HFFc6 (cell line): ENCODE results near the gene MRI1. TPM values are rescaled to one million over a fixed set of nuclear protein-coding genes. Genes with fewer than 3 reads are reported as not detected.

Source experiments
- DNase-seq: peaks from one replicate; pipeline ENCODE4 v3.0.0-alpha.2; 2018
- H3K27ac Mint-ChIP-seq: 2 replicates; pipeline ENCODE4 v1.8.0; 2020; ENCODE audit warnings: mild to moderate bottlenecking, mixed read lengths
- H3K27me3 Mint-ChIP-seq: 2 replicates; pipeline ENCODE4 v1.8.0; 2021; ENCODE audit warnings: mild to moderate bottlenecking, moderate library complexity, mixed read lengths; ENCODE audit not compliant: insufficient read depth
- H3K36me3 Mint-ChIP-seq: 2 replicates; pipeline ENCODE4 v1.8.0; 2021; ENCODE audit warnings: low read depth, mixed read lengths
- H3K4me1 Mint-ChIP-seq: 2 replicates; pipeline ENCODE4 v1.8.0; 2020; ENCODE audit warnings: low read depth, mixed read lengths
- H3K4me3 Mint-ChIP-seq: 2 replicates; pipeline ENCODE4 v1.8.0; 2020; ENCODE audit warnings: mild to moderate bottlenecking, moderate library complexity, mixed read lengths
- H3K9me3 Mint-ChIP-seq: 2 replicates; pipeline ENCODE4 v1.8.0; 2020; ENCODE audit warnings: mild to moderate bottlenecking, mixed read lengths
- CTCF ChIP-seq: fragments of 200-600 bp; sonication (generic); IDR thresholded peaks from 2 replicates; pipeline ENCODE4 v1.5.0; 2021; ENCODE audit warnings: antibody characterized with exemption, mild to moderate bottlenecking
- total RNA-seq, 6 experiments: library from RNA; stranded (reverse); fragmentation: NEBNext Ultra II Directional; extraction: Animal tissue kit (Norgen Biotek cat#: 25700); gene quantifications; 2 replicates in 1 of 6; 3 replicates in 5 of 6; pipeline ENCODE4 v1.2.3, GENCODE V29; 2021

The MRI1 gene
- total RNA-seq, 6 experiments from 2014 or later, result 31.3 to 34.7 (median 31.8) TPM

- TF ChIP-seq CTCF, result no peak
- Mint-ChIP-seq H3K27me3 (peaks cover 2% of the 10 kb centered on the region; the same call in 1 of the 2 replicates), H3K27ac (peak overlapping the region; percentile 97), H3K9me3 (no peaks in the 10 kb centered on the region), H3K4me1 (peaks cover 39% of the 10 kb centered on the region), H3K4me3 (peak overlapping the region; percentile 47), H3K36me3 (peaks cover 7% of the 10 kb centered on the region)
- DNase-seq, result peak; percentile 64
Observed at GRCh38 chr19:13797870-13798269, 33.5 kb downstream of the MRI1 start.

DNA sequence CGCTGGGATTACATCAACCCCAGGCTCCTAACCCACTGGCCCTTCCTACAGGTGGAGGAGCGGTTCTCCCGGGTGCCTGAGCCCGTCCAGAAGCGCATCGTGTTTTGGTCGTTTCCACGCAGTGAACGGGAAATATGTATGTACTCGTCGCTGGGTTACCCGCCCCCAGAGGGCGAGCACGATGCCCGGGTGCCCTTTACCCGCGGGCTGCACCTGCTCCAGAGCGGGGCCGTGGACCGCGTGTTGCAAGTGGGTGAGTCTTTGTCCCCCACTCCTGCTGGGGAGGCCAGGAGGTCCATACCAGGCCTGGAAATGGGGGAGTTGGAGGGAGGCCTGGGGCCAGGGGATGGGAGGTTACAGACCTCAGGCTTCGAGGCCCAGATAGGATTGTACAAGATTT lies 35.3 kb downstream of the MRI1 start:
- Mint-ChIP-seq H3K27ac (no peak overlapping the region), H3K9me3 (no peaks in the 10 kb centered on the region), H3K4me1 (peaks cover 25% of the 10 kb centered on the region), H3K36me3 (peaks cover 8% of the 10 kb centered on the region), H3K27me3 (peaks cover 2% of the 10 kb centered on the region; the same call in 1 of the 2 replicates), H3K4me3 (no peak overlapping the region)
- no peak for TF ChIP-seq CTCF
- no peak for DNase-seq

- no peak for DNase-seq
- no peak overlapping the region for H3K4me3 Mint-ChIP-seq
- H3K27ac Mint-ChIP-seq, result no peak overlapping the region
- peaks cover 14% of the 10 kb centered on the region for H3K36me3 Mint-ChIP-seq
- H3K9me3 Mint-ChIP-seq, result no peaks in the 10 kb centered on the region
- H3K27me3 Mint-ChIP-seq, result peaks cover 2% of the 10 kb centered on the region; the same call in 1 of the 2 replicates
- peaks cover 4% of the 10 kb centered on the region for H3K4me1 Mint-ChIP-seq
- no peak for TF ChIP-seq CTCF
Observed at GRCh38 chr19:13803038-13803437, 38.7 kb downstream of the MRI1 start.

- peak; percentile 43 for TF ChIP-seq CTCF
- Mint-ChIP-seq H3K27ac (no peak overlapping the region), H3K36me3 (peaks cover 14% of the 10 kb centered on the region), H3K27me3 (peaks cover 2% of the 10 kb centered on the region), H3K4me1 (no peaks in the 10 kb centered on the region), H3K4me3 (no peak overlapping the region), H3K9me3 (no peaks in the 10 kb centered on the region)
- DNase-seq, result no peak
Observed at GRCh38 chr19:13804830-13805683, 40.7 kb downstream of the MRI1 start.

GRCh38 chr19:13806728-13807127 lies 42.4 kb downstream of the MRI1 start:
- Mint-ChIP-seq H3K4me3 (no peak overlapping the region), H3K27ac (no peak overlapping the region), H3K9me3 (no peaks in the 10 kb centered on the region), H3K27me3 (peaks cover 2% of the 10 kb centered on the region), H3K36me3 (peaks cover 7% of the 10 kb centered on the region), H3K4me1 (no peaks in the 10 kb centered on the region)
- DNase-seq, result no peak
- TF ChIP-seq CTCF, result no peak
